GM21576 (cell line): Measurements from ENCODE around the gene ZNF223.

Source experiments
- ATAC-seq: cut with Tn5 transposase; IDR thresholded peaks from one replicate; pipeline ENCODE4 v1.9.1; 2021; ENCODE audit warnings: mild to moderate bottlenecking, moderate library complexity; ENCODE audit not compliant: unreplicated experiment

The ZNF223 gene

GRCh38 chr19:44071824-44072542 is 20.1 kb downstream of the ZNF223 start, which contains the start of gene ZNF284:
Gene ZNF284, plus strand, starts transcription at chr19:44072159. Its CDS starts 4,231 bp downstream, at chr19:44076390.
- peak; percentile 89 for ATAC-seq

GRCh38 chr19:44072543-44073401 is 20.9 kb downstream of the ZNF223 start:
- no peak for ATAC-seq

GRCh38 chr19:44076325-44076724 is 24.5 kb downstream of the ZNF223 start:
- no peak for ATAC-seq

GRCh38 chr19:44092108-44092507 is 40.3 kb downstream of the ZNF223 start:
- ATAC-seq, result no peak

- ATAC-seq, result peak; percentile 86
Measured at GRCh38 chr19:44093931-44094765, 42.3 kb downstream of the ZNF223 start, which contains the start of gene ZNF224. Gene ZNF224, plus strand, starts transcription at chr19:44094361. Its CDS starts 3,513 bp downstream, at chr19:44097874.

- no peak for ATAC-seq
Measured at GRCh38 chr19:44107751-44108150, 55.9 kb downstream of the ZNF223 start.

GRCh38 chr19:44109458-44109857 is 57.6 kb downstream of the ZNF223 start:
- no peak for ATAC-seq

GRCh38 chr19:44111910-44112463 is 60.2 kb downstream of the ZNF223 start:
- no peak for ATAC-seq

- no peak for ATAC-seq
Measured at GRCh38 chr19:44112802-44113137, 60.9 kb downstream of the ZNF223 start.

- ATAC-seq, result peak; percentile 90
Measured at GRCh38 chr19:44113138-44113783, 61.4 kb downstream of the ZNF223 start, which contains the start of gene ZNF225. Gene ZNF225, plus strand, starts transcription at chr19:44113399. Its CDS starts 2,429 bp downstream, at chr19:44115828.

- ATAC-seq, result no peak
Measured at GRCh38 chr19:44113784-44114390, 62.1 kb downstream of the ZNF223 start.
